Measurements from ENCODE around the gene TMEM31. TPM values are rescaled to one million over a fixed set of nuclear protein-coding genes. Genes with fewer than 3 reads are reported as not detected.

The TMEM31 gene
- total and polyA plus RNA-seq, 9 of the 15 experiments (the other 6 are each of a cell fraction or from before 2014, with no cell fraction given): 0.18 TPM; not detected in 8

- TF ChIP-seq DEAF1 (CRISPR knock-in tag; IDR thresholded peaks at IDR 0.05) (no peak), PYGO2 (tag; IDR thresholded peaks at IDR 0.05) (no peak), ZBTB8A (IDR thresholded peaks at IDR 0.05; ENCODE audit: partially characterized antibody) (no peak), ZNF507 (tag; conservative IDR thresholded peaks at IDR 0.05) (no peak), TAL1 (IDR thresholded peaks at IDR 0.05) (no peak), ZNF583 (CRISPR knock-in tag; IDR thresholded peaks at IDR 0.05) (no peak), BRD4 (IDR thresholded peaks at IDR 0.05) (no peak), LCOR (CRISPR knock-in tag; IDR thresholded peaks at IDR 0.05) (no peak), LEF1 (IDR thresholded peaks at IDR 0.05) (0 out of 2 replicates have a peak, but pooled peaks have one; percentile 17), CHD4 (IDR thresholded peaks at IDR 0.05; ENCODE audit: insufficient read depth, insufficient replicate concordance, low read depth, low read length, poor library complexity, severe bottlenecking) (no peak), FUS (optimal IDR thresholded peaks at IDR 0.05; ENCODE audit: low read depth, low read length) (no peak), CSDE1 (IDR thresholded peaks at IDR 0.05) (no peak), NRF1 (conservative IDR thresholded peaks at IDR 0.05 in 1 of 2, IDR thresholded peaks at IDR 0.05 in 1 of 2) (peak; percentile 95), SRSF1 (IDR thresholded peaks at IDR 0.05; ENCODE audit: low read depth, low read length) (no peak), DIDO1 (tag; IDR thresholded peaks at IDR 0.05; ENCODE audit: low read depth) (no peak), TAF7 (tag; IDR thresholded peaks at IDR 0.05) (peak; percentile 58), UBTF (IDR thresholded peaks at IDR 0.05; ENCODE audit: borderline replicate concordance in 1 of 2, low read depth in 2 of 2, low read length in 2 of 2) (no peak), E2F6 (IDR thresholded peaks at IDR 0.05; ENCODE audit: borderline replicate concordance in 1 of 2, extremely low read depth in 1 of 2, insufficient read depth in 1 of 2, insufficient read length in 1 of 2, low read depth in 1 of 2, low read length in 1 of 2, poor library complexity in 1 of 2, severe bottlenecking in 1 of 2) (peak; percentile 78 to 91), NELFE (IDR thresholded peaks at IDR 0.05; ENCODE audit: insufficient read depth, insufficient read length) (no peak), ZNF347 (CRISPR knock-in tag; IDR thresholded peaks at IDR 0.05; ENCODE audit: low read depth) (no peak), ETS1 (conservative IDR thresholded peaks at IDR 0.05; ENCODE audit: control insufficient read depth, low read depth, low read length) (no peak)
Observed at GRCh38 chrX:103687073-103687695, 23.5 kb upstream of the TMEM31 start (continued).

All from K562 (cell line).